Measurements from ENCODE around the gene ATXN7L1. TPM values are rescaled to one million over a fixed set of nuclear protein-coding genes. Genes with fewer than 3 reads are reported as not detected.

Gene ATXN7L1
- total and polyA plus RNA-seq, 2 of the 13 experiments (the other 11 are each of a cell fraction or from before 2014, with no cell fraction given): 4.1 to 7.8 TPM

GRCh38 chr7:105775580-105775979 is 100.8 kb downstream of the ATXN7L1 start:
- no peaks in the 10 kb centered on the region for H3K79me2 ChIP-seq (ENCODE audit: insufficient read depth, low read length)
- TF ChIP-seq ARID4A (CRISPR knock-in tag; IDR thresholded peaks at IDR 0.05; ENCODE audit: borderline replicate concordance) (0 out of 2 replicates have a peak, but pooled peaks have one; percentile 14), ZBED4 (CRISPR knock-in tag; IDR thresholded peaks at IDR 0.05; ENCODE audit: borderline replicate concordance) (no peak)
- FAIRE-seq (no peak), ATAC-seq (no peak), DNase-seq (ENCODE audit: low spot score) (no peak)
- H2AFZ ChIP-seq (ENCODE audit: low read length): no peak overlapping the region
- 91% methylated on average over 4 of the region's 6 CpGs for WGBS (ENCODE audit: low lambda C conversion rate)
- H3K4me1 ChIP-seq (ENCODE audit: insufficient read depth, low read length): peaks cover 14% of the 10 kb centered on the region
- no peak overlapping the region for H3K9ac ChIP-seq (ENCODE audit: insufficient read depth, low read depth, low read length)
- H3K27ac ChIP-seq (ENCODE audit: extremely low read length, insufficient read depth, low read length): no peak overlapping the region
- intact Hi-C loops (cut with micrococcal nuclease; ENCODE audit: unreplicated experiment): no loop called here
- no peak overlapping the region for H3K4me3 ChIP-seq (replicated peaks in 1 of 3; ENCODE audit: insufficient read depth in 1 of 3, low read depth in 2 of 3, low read length in 3 of 3)
- in situ Hi-C loops (cut with HindIII; ENCODE audit: extremely low pct_ligation_motif_present, low pct_unique_long_range_greater_than_20kb): no loop called here
- no peaks in the 10 kb centered on the region for H3K27me3 ChIP-seq (ENCODE audit: control insufficient read depth in 1 of 2, insufficient read depth in 2 of 2, low read length in 2 of 2)
- BruUV-seq (replicated peaks): no TSS peak
- no peaks in the 10 kb centered on the region for H4K20me1 ChIP-seq (ENCODE audit: insufficient read depth, low read length)
- POLR2A ChIA-PET: no interaction called here
- CTCF ChIA-PET (ENCODE audit: low intra/inter-chr PET ratio, low total read pairs): no interaction called here
- no peaks in the 10 kb centered on the region for H3K36me3 ChIP-seq (replicated peaks in 1 of 2; ENCODE audit: control insufficient read depth in 1 of 2, insufficient read depth in 2 of 2, low read length in 2 of 2)
- no peaks in the 10 kb centered on the region for H3K9me3 ChIP-seq (ENCODE audit: low read length)
- H3K4me2 ChIP-seq (ENCODE audit: low read depth, low read length): no peak overlapping the region; the same call in 1 of the 2 replicates
